HUES64 (cell line): ENCODE results near the gene SON. TPM values are rescaled to one million over a fixed set of nuclear protein-coding genes. Genes with fewer than 3 reads are reported as not detected.
"Not testable (repeated sequence)": the region's sequence is repeated elsewhere in the genome, so short reads cannot be mapped to it uniquely, and the experiment has no call there.

Experiments
- H3K27ac ChIP-seq: 2 replicates; pipeline ENCODE4 v1.7.0; 2013; ENCODE audit warnings: low read depth, low read length, inconsistent platforms
- H3K27me3 ChIP-seq: 2 replicates; pipeline ENCODE4 v1.6.1; 2013; ENCODE audit warnings: mild to moderate bottlenecking, low read length; ENCODE audit not compliant: insufficient read depth
- H3K36me3 ChIP-seq: 2 replicates; pipeline ENCODE4 v1.6.1; 2013; ENCODE audit warnings: mild to moderate bottlenecking, low read length; ENCODE audit not compliant: insufficient read depth
- H3K4me1 ChIP-seq: 2 replicates; pipeline ENCODE4 v1.6.1; 2013; ENCODE audit warnings: mild to moderate bottlenecking, low read length, moderate library complexity; ENCODE audit not compliant: insufficient read depth
- H3K4me3 ChIP-seq: 2 replicates; pipeline ENCODE4 v1.5.1; 2013; ENCODE audit warnings: mild to moderate bottlenecking, low read length, moderate library complexity
- H3K9ac ChIP-seq: 2 replicates; pipeline ENCODE4 v1.6.1; 2013; ENCODE audit warnings: mild to moderate bottlenecking, low read depth, low read length
- H3K9me3 ChIP-seq: 2 replicates; pipeline ENCODE4 v1.6.1; 2013; ENCODE audit warnings: low read depth, low read length; ENCODE audit not compliant: insufficient read depth
- WGBS: fragments of 150-250, 120-280 bp; methylation state at CpG from one replicate; pipeline ENCODE4 v1.1.7; 2013; ENCODE audit warnings: missing lambda C conversion rate; 5-methylcytosine and 5-hydroxymethylcytosine counted together
- polyA plus RNA-seq, 2 experiments: library from polyadenylated mRNA; stranded (reverse); fragments of 50-300 nt; gene quantifications; one replicate each; pipeline ENCODE4 v1.2.3, GENCODE V29; 2013

The SON gene, protein sequence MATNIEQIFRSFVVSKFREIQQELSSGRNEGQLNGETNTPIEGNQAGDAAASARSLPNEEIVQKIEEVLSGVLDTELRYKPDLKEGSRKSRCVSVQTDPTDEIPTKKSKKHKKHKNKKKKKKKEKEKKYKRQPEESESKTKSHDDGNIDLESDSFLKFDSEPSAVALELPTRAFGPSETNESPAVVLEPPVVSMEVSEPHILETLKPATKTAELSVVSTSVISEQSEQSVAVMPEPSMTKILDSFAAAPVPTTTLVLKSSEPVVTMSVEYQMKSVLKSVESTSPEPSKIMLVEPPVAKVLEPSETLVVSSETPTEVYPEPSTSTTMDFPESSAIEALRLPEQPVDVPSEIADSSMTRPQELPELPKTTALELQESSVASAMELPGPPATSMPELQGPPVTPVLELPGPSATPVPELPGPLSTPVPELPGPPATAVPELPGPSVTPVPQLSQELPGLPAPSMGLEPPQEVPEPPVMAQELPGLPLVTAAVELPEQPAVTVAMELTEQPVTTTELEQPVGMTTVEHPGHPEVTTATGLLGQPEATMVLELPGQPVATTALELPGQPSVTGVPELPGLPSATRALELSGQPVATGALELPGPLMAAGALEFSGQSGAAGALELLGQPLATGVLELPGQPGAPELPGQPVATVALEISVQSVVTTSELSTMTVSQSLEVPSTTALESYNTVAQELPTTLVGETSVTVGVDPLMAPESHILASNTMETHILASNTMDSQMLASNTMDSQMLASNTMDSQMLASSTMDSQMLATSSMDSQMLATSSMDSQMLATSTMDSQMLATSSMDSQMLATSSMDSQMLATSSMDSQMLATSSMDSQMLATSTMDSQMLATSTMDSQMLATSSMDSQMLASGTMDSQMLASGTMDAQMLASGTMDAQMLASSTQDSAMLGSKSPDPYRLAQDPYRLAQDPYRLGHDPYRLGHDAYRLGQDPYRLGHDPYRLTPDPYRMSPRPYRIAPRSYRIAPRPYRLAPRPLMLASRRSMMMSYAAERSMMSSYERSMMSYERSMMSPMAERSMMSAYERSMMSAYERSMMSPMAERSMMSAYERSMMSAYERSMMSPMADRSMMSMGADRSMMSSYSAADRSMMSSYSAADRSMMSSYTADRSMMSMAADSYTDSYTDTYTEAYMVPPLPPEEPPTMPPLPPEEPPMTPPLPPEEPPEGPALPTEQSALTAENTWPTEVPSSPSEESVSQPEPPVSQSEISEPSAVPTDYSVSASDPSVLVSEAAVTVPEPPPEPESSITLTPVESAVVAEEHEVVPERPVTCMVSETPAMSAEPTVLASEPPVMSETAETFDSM (N-terminal part only)
- polyA plus RNA-seq (2013, experiment 1 of 2), result 134 TPM
- 147 TPM for polyA plus RNA-seq (2013, experiment 2 of 2)

DNA sequence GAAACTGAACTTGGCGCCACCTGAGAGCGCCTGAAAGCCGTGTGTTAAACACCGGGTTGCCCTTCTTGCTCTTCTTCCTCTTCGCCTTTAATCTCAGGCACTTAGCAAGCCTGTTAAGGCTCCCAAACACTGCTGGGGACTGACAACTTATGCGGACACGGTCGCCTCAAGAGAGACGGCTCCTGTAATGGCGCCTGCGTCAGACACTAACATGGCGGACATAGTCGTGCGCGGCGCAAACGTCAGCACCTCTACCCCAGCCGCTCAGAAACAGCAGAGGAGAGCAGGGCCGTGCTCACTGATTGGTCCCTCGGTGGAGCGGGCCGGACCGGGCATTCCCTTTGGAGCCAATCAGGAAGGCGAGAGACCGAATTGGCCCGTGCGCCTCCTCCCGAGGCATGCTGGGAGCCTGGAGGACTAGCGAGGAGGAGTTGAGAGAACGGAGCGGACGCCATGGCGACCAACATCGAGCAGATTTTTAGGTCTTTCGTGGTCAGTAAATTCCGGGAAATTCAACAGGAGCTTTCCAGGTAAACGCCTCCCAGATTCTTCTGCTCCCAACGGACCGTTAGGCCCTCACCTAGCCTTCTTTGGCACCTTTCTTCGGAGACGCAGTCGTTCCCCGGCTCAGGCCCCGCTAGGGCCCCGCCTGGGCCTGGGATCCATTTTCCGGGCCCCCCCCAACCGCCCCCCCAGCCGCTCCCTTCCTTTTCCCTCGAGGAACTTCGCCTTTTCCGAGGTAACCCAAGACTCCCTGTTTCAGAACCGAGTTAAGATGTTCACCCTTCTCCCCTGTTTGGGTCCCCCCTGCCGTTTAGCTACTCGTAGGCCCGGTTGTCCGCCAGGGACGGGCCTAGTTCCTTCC, at the start of gene SON:
SON (plus strand) TSS at position 399 of the 865 bp plus-strand sequence; CDS start at position 454, 55 bp downstream.
- under 1% methylated on average over 57 of the region's 57 CpGs for WGBS
- H3K36me3 ChIP-seq, result peaks cover 45% of the 10 kb centered on the region
- no peaks in the 10 kb centered on the region for H3K9me3 ChIP-seq
- peaks cover 23% of the 10 kb centered on the region for H3K4me1 ChIP-seq
- peak within 1 kb of the TSS; percentile 96 for H3K4me3 ChIP-seq
- H3K27ac ChIP-seq, result peak within 1 kb of the TSS; percentile 99
- peak within 1 kb of the TSS; percentile 98 for H3K9ac ChIP-seq
- no peaks in the 10 kb centered on the region for H3K27me3 ChIP-seq

DNA sequence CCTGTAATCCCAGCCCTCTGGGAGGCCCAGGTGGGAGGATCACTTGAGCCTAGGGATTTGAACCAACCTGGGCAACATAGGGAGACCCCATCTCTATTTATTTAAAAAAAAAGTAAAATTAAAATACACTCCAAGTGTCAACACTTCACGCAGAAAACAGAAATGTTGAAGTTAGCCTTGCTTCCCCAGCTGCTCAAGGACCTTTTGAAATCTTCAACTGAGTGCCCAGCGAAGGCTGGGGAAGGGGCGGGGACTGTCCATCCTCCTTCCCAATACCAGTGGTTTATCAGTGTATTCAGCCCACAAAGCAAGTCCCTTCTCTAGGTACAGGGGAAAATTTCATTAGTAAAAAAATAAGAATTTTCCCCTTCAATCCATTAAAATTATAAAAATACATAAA, 49.1 kb upstream of the SON start:
- Histone ChIP-seq H3K27ac (no peak overlapping the region), H3K9me3 (no peaks in the 10 kb centered on the region), H3K9ac (no peak overlapping the region), H3K36me3 (peaks cover 5% of the 10 kb centered on the region), H3K4me3 (no peak overlapping the region), H3K27me3 (no peaks in the 10 kb centered on the region), H3K4me1 (peaks cover 10% of the 10 kb centered on the region)
- 93% methylated on average over 3 of the region's 3 CpGs for WGBS

DNA sequence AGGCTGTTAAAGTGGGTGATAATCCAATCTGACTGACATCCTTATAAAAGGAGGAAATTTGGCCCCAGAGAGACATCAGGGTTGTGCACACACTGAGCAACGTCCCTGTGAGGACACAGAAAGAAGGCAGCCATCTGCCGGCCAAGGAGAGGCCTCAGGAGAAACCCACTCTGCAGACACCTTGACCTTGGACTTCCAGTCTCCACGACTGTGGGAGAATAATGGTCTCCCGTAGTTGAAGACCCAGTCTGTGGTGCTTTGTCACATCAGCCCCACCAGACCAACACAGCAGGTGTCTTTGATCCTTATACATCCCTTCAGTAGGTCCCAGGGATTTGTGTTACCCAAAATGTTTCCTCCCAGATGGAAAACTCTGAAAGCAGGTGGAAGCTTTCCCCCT, 47.1 kb upstream of the SON start:
- H3K9me3 ChIP-seq, result no peaks in the 10 kb centered on the region
- no peaks in the 10 kb centered on the region for H3K27me3 ChIP-seq
- no peaks in the 10 kb centered on the region for H3K36me3 ChIP-seq
- peaks cover 9% of the 10 kb centered on the region for H3K4me1 ChIP-seq
- no peak overlapping the region for H3K4me3 ChIP-seq
- 78% methylated on average over 4 of the region's 4 CpGs for WGBS
- no peak overlapping the region for H3K27ac ChIP-seq
- no peak overlapping the region for H3K9ac ChIP-seq

DNA sequence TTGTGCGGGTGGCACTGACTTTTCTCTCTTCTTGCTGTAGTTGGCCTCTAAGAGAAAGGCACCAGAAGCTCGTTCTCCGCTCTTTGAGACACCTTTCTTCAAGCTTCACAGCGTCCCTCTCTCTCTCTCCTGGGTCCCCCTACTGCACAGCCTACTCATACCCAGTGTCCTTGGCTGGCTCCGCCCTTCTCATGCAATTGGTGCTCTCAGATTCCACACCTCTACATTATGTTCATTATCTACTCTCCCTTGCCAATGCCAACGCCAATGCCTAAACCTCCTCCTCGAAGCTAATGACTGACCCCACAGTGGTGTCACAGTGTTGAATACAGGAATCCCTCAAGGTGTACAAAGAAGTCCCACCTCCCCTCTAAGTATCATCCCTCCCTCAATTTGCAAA, 46.5 kb upstream of the SON start:
- no peak overlapping the region for H3K4me3 ChIP-seq
- no peaks in the 10 kb centered on the region for H3K9me3 ChIP-seq
- H3K27ac ChIP-seq, result no peak overlapping the region
- 68% methylated on average over 7 of the region's 7 CpGs for WGBS
- no peak overlapping the region for H3K9ac ChIP-seq
- H3K36me3 ChIP-seq, result no peaks in the 10 kb centered on the region
- H3K4me1 ChIP-seq, result peaks cover 6% of the 10 kb centered on the region; the same call in 1 of the 2 replicates
- no peaks in the 10 kb centered on the region for H3K27me3 ChIP-seq

DNA sequence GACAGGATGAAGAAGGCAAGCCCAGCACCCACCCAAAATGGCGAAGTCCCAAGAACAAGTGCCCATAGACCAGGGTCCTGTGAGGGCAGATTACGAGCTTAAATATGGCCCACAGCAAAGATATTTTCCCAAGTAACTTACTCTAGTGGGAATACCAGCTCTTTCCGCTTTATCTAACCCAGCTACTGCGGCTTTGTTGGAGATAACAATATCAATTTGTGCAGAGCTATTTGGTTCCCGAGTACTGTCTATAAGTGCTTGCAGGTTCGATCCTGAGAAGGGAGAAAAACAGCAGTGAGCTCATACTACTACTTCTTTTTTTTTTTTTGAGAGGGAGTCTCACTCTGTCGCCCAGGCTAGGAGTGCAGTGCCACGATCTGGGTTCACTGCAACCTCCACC, 37.0 kb upstream of the SON start:
- no peak overlapping the region for H3K27ac ChIP-seq
- H3K27me3 ChIP-seq, result no peaks in the 10 kb centered on the region
- H3K4me3 ChIP-seq, result no peak overlapping the region
- no peaks in the 10 kb centered on the region for H3K4me1 ChIP-seq
- H3K9me3 ChIP-seq, result no peaks in the 10 kb centered on the region
- H3K9ac ChIP-seq, result no peak overlapping the region
- peaks cover 85% of the 10 kb centered on the region for H3K36me3 ChIP-seq
- WGBS, result 97% methylated on average over 8 of the region's 8 CpGs

DNA sequence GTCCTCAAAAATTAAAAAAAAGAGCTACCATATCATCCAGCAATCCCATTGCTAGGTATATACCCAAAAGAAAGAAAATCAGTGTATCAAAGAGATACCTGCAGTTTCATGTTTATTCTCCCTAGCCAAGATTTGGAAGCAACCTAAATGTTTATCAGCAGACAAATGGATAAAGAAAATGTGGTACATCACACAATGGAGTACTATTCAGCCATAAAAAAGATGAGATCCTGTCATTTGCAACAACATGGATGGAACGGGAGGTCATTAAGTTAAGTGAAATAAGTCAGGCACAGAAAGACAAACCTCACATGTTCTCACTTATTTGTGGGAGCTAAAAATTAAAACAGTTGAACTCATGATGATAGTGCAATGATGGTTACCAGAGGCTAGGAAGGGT, 35.8 kb upstream of the SON start:
- not testable (repeated sequence) for H3K9me3 ChIP-seq
- WGBS, result 93% methylated on average over 1 of the region's 1 CpG

DNA sequence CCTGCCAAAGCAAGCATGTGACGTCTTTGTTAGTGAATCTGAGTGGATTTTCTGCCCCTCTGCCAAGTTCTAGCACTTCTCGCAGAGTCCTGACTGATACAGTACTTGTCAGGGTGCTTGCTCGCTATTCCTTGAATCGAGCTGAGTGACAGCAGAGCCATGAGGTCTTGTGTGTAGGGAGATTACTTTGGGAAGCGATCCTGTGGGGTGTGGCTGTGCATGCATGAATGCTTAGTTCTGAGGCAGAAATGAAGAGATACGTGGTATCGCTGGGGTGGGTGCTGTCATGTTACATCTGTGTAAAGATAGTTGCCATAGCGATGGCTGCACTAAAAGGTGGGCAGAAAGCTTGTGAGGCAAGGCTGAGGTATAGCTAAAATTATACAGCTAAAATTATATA, 32.0 kb upstream of the SON start:
- Histone ChIP-seq H3K4me3 (no peak overlapping the region), H3K36me3 (peaks cover 97% of the 10 kb centered on the region), H3K27ac (no peak overlapping the region), H3K9ac (no peak overlapping the region), H3K4me1 (no peaks in the 10 kb centered on the region), H3K9me3 (no peaks in the 10 kb centered on the region), H3K27me3 (no peaks in the 10 kb centered on the region)
- WGBS, result 94% methylated on average over 8 of the region's 8 CpGs

More for the DNA sequence above, 35.8 kb upstream of the SON start:
- not testable (repeated sequence) for H3K4me3 ChIP-seq, H3K27me3 ChIP-seq, H3K4me1 ChIP-seq, H3K9ac ChIP-seq, H3K27ac ChIP-seq
- peaks cover 92% of the 10 kb centered on the region for H3K36me3 ChIP-seq

DNA sequence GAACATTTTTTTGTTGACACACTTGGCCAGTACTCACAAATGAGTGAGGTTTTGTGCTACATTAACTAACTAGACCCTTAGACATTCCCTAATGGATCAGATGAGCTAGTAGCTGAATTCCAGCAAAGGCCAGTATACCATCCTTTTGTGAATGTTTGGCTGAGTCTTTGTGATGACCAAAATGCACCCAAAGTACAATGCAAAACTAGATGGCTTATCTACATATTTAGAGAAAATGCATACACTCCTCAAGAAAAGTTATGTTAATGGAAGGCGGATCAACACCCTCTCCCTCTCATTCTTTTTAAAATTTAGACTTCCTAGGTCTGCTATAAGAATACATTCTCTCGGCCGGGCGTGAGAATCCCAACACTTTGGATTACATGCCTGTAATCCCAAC, 31.2 kb upstream of the SON start:
- H3K9me3 ChIP-seq, result no peaks in the 10 kb centered on the region
- H3K36me3 ChIP-seq, result peaks cover 96% of the 10 kb centered on the region
- whole genome bisulfite sequencing, result 96% methylated on average over 4 of the region's 4 CpGs
- H3K4me1 ChIP-seq, result no peaks in the 10 kb centered on the region
- H3K27me3 ChIP-seq, result no peaks in the 10 kb centered on the region
- H3K9ac ChIP-seq, result no peak overlapping the region
- H3K27ac ChIP-seq, result no peak overlapping the region
- H3K4me3 ChIP-seq, result no peak overlapping the region

DNA sequence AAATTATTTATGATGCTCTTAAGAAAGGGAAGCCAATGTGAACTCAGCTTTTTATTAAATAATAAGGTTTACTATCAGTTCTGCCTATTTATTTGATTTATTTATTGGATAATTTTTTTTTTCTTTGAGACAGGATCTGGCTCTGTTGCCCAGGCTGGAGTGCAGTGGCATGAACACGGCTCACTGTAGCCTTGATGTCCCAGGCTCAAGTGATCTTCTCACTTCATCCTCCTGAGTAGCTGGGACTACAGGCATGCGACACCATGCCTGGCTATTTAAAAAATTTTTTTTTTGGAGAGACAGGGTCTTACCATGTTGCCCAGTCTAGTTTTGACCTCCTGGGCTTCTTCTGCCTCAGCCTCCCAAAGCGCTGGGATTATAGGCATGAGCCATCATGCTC, 30.4 kb upstream of the SON start:
- Histone ChIP-seq H3K27me3 (no peaks in the 10 kb centered on the region), H3K27ac (no peak overlapping the region), H3K9ac (no peak overlapping the region), H3K36me3 (peaks cover 96% of the 10 kb centered on the region), H3K4me3 (no peak overlapping the region), H3K9me3 (no peaks in the 10 kb centered on the region), H3K4me1 (no peaks in the 10 kb centered on the region)
- WGBS, result 95% methylated on average over 3 of the region's 3 CpGs

DNA sequence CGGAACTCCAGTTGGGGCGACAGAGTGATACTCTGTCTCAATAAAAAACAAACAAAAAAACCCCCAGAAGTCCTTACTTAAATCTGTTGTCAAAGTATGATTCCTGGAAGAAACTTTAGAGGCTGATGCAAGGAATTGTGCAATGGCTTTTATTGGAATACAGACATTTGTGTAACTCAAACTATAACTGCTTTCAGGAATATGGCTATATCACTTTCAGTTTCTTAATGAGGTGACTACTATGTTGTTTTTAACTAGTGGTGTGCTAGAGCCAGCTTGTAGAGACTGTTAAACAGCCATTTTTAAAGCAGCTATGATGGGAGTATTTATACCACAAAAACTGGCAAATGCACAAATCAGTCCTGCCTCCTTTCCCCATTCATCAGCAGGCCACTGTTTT, 28.6 kb upstream of the SON start:
- Histone ChIP-seq H3K36me3 (peaks cover 97% of the 10 kb centered on the region), H3K4me1 (no peaks in the 10 kb centered on the region), H3K9ac (no peak overlapping the region), H3K9me3 (no peaks in the 10 kb centered on the region), H3K4me3 (no peak overlapping the region), H3K27ac (no peak overlapping the region), H3K27me3 (no peaks in the 10 kb centered on the region)
- WGBS, result 94% methylated on average over 2 of the region's 2 CpGs
